ENCODE data around the gene PCBP3.

PCBP3 gene

GRCh38 chr21:45898028-45898350 lies 254.5 kb downstream of the PCBP3 start:
- TF ChIP-seq CTCF (IDR thresholded peaks at IDR 0.05; ENCODE audit: low read depth, low read length) = no peak

GRCh38 chr21:45898781-45899180 lies 255.3 kb downstream of the PCBP3 start:
- H3K4me3 ChIP-seq (replicated peaks in 1 of 2; ENCODE audit: low read depth in 2 of 2, low read length in 2 of 2) = no peak overlapping the region
- DNase-seq (ENCODE audit: low read depth in 2 of 2) = no peak
- TF ChIP-seq CTCF (IDR thresholded peaks at IDR 0.05; ENCODE audit: low read depth, low read length) = no peak

More at GRCh38 chr21:45898028-45898350, 254.5 kb downstream of the PCBP3 start:
- no peak for DNase-seq (ENCODE audit: low read depth in 2 of 2)
- H3K4me3 ChIP-seq (replicated peaks in 1 of 2; ENCODE audit: low read depth in 2 of 2, low read length in 2 of 2) = no peak overlapping the region

- no peak for TF ChIP-seq CTCF (IDR thresholded peaks at IDR 0.05; ENCODE audit: low read depth, low read length)
- no peak overlapping the region for H3K4me3 ChIP-seq (replicated peaks in 1 of 2; ENCODE audit: low read depth in 2 of 2, low read length in 2 of 2)
- DNase-seq (ENCODE audit: low read depth in 2 of 2) = no peak
Measured at GRCh38 chr21:45899317-45900033, 255.9 kb downstream of the PCBP3 start.

- TF ChIP-seq CTCF (IDR thresholded peaks at IDR 0.05; ENCODE audit: low read depth, low read length) = no peak
- DNase-seq (ENCODE audit: low read depth in 2 of 2) = no peak
- H3K4me3 ChIP-seq (replicated peaks in 1 of 2; ENCODE audit: low read depth in 2 of 2, low read length in 2 of 2) = no peak overlapping the region
Measured at GRCh38 chr21:45900034-45900868, 256.7 kb downstream of the PCBP3 start.

GRCh38 chr21:45901061-45901690 lies 257.7 kb downstream of the PCBP3 start:
- TF ChIP-seq CTCF (IDR thresholded peaks at IDR 0.05; ENCODE audit: low read depth, low read length) = no peak
- DNase-seq (ENCODE audit: low read depth in 2 of 2) = no peak
- H3K4me3 ChIP-seq (replicated peaks in 1 of 2; ENCODE audit: low read depth in 2 of 2, low read length in 2 of 2) = no peak overlapping the region

GRCh38 chr21:45902292-45902995 lies 258.9 kb downstream of the PCBP3 start:
- no peak for DNase-seq (ENCODE audit: low read depth in 2 of 2)
- no peak for TF ChIP-seq CTCF (IDR thresholded peaks at IDR 0.05; ENCODE audit: low read depth, low read length)
- no peak overlapping the region for H3K4me3 ChIP-seq (replicated peaks in 1 of 2; ENCODE audit: low read depth in 2 of 2, low read length in 2 of 2)

All from cardiac fibroblast (primary cell).